ENCODE results near the gene MPRIP. TPM values are rescaled to one million over a fixed set of nuclear protein-coding genes. Genes with fewer than 3 reads are reported as not detected.

Gene MPRIP
- total and polyA plus RNA-seq, 2 of the 13 experiments (the other 11 are each of a cell fraction or from before 2014, with no cell fraction given): 50.2 to 52.4 TPM

GRCh38 chr17:17226451-17227265 lies 184.4 kb downstream of the MPRIP start:
- Histone ChIP-seq H3K4me2 (ENCODE audit: low read depth, low read length) (no peak overlapping the region), H3K9ac (ENCODE audit: insufficient read depth, low read depth, low read length) (no peak overlapping the region), H4K20me1 (ENCODE audit: insufficient read depth, low read length) (no peaks in the 10 kb centered on the region), H3K27ac (ENCODE audit: extremely low read length, insufficient read depth, low read length) (no peak overlapping the region), H3K27me3 (ENCODE audit: control insufficient read depth in 1 of 2, insufficient read depth in 2 of 2, low read length in 2 of 2) (no peaks in the 10 kb centered on the region), H3K9me3 (ENCODE audit: low read length) (no peaks in the 10 kb centered on the region), H3K4me1 (ENCODE audit: insufficient read depth, low read length) (peaks cover 1% of the 10 kb centered on the region), H3K4me3 (replicated peaks in 1 of 3; ENCODE audit: insufficient read depth in 1 of 3, low read depth in 2 of 3, low read length in 3 of 3) (no peak overlapping the region), H3K79me2 (ENCODE audit: insufficient read depth, low read length) (no peaks in the 10 kb centered on the region), H2AFZ (ENCODE audit: low read length) (no peak overlapping the region), H3K36me3 (replicated peaks in 1 of 2; ENCODE audit: control insufficient read depth in 1 of 2, insufficient read depth in 2 of 2, low read length in 2 of 2) (peaks cover 54 to 91% of the 10 kb centered on the region in 2 experiments)
- CTCF ChIA-PET (ENCODE audit: low intra/inter-chr PET ratio, low total read pairs): no interaction called here
- WGBS (ENCODE audit: low lambda C conversion rate): 97% methylated on average over 7 of the region's 16 CpGs
- intact Hi-C loops (cut with micrococcal nuclease; ENCODE audit: unreplicated experiment): no loop called here
- DNase-seq (ENCODE audit: low spot score) (no peak), FAIRE-seq (no peak), ATAC-seq (no peak)
- in situ Hi-C loops (cut with HindIII; ENCODE audit: extremely low pct_ligation_motif_present, low pct_unique_long_range_greater_than_20kb): no loop called here
- POLR2A ChIA-PET: interaction anchor here (1.1 to 1.2 kb wide), 2 partner anchors 9 to 18 kb away, joined by 3 to 4 read pairs; no protein-coding TSS in a partner anchor
- no TSS peak for BruUV-seq (replicated peaks)
- TF ChIP-seq AGO2 (optimal IDR thresholded peaks at IDR 0.05; ENCODE audit: low read depth, low read length): peak; percentile 49
- no peak for TF ChIP-seq SALL1 (CRISPR knock-in tag; IDR thresholded peaks at IDR 0.05)
- TF ChIP-seq, protein P1, sequence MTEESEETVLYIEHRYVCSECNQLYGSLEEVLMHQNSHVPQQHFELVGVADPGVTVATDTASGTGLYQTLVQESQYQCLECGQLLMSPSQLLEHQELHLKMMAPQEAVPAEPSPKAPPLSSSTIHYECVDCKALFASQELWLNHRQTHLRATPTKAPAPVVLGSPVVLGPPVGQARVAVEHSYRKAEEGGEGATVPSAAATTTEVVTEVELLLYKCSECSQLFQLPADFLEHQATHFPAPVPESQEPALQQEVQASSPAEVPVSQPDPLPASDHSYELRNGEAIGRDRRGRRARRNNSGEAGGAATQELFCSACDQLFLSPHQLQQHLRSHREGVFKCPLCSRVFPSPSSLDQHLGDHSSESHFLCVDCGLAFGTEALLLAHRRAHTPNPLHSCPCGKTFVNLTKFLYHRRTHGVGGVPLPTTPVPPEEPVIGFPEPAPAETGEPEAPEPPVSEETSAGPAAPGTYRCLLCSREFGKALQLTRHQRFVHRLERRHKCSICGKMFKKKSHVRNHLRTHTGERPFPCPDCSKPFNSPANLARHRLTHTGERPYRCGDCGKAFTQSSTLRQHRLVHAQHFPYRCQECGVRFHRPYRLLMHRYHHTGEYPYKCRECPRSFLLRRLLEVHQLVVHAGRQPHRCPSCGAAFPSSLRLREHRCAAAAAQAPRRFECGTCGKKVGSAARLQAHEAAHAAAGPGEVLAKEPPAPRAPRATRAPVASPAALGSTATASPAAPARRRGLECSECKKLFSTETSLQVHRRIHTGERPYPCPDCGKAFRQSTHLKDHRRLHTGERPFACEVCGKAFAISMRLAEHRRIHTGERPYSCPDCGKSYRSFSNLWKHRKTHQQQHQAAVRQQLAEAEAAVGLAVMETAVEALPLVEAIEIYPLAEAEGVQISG (CRISPR knock-in tag; IDR thresholded peaks at IDR 0.05): no peak
- no peak for TF ChIP-seq ZBTB7A (CRISPR knock-in tag; IDR thresholded peaks at IDR 0.05)
- no peak for TF ChIP-seq ZNF446 (CRISPR knock-in tag; IDR thresholded peaks at IDR 0.05)
- no peak for TF ChIP-seq ZNF609 (CRISPR knock-in tag; IDR thresholded peaks at IDR 0.05; ENCODE audit: borderline replicate concordance)
- TF ChIP-seq, protein P2, sequence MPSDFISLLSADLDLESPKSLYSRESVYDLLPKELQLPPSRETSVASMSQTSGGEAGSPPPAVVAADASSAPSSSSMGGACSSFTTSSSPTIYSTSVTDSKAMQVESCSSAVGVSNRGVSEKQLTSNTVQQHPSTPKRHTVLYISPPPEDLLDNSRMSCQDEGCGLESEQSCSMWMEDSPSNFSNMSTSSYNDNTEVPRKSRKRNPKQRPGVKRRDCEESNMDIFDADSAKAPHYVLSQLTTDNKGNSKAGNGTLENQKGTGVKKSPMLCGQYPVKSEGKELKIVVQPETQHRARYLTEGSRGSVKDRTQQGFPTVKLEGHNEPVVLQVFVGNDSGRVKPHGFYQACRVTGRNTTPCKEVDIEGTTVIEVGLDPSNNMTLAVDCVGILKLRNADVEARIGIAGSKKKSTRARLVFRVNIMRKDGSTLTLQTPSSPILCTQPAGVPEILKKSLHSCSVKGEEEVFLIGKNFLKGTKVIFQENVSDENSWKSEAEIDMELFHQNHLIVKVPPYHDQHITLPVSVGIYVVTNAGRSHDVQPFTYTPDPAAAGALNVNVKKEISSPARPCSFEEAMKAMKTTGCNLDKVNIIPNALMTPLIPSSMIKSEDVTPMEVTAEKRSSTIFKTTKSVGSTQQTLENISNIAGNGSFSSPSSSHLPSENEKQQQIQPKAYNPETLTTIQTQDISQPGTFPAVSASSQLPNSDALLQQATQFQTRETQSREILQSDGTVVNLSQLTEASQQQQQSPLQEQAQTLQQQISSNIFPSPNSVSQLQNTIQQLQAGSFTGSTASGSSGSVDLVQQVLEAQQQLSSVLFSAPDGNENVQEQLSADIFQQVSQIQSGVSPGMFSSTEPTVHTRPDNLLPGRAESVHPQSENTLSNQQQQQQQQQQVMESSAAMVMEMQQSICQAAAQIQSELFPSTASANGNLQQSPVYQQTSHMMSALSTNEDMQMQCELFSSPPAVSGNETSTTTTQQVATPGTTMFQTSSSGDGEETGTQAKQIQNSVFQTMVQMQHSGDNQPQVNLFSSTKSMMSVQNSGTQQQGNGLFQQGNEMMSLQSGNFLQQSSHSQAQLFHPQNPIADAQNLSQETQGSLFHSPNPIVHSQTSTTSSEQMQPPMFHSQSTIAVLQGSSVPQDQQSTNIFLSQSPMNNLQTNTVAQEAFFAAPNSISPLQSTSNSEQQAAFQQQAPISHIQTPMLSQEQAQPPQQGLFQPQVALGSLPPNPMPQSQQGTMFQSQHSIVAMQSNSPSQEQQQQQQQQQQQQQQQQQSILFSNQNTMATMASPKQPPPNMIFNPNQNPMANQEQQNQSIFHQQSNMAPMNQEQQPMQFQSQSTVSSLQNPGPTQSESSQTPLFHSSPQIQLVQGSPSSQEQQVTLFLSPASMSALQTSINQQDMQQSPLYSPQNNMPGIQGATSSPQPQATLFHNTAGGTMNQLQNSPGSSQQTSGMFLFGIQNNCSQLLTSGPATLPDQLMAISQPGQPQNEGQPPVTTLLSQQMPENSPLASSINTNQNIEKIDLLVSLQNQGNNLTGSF (CRISPR knock-in tag; IDR thresholded peaks at IDR 0.05): no peak
- TF ChIP-seq ZNF335 (CRISPR knock-in tag; IDR thresholded peaks at IDR 0.05): no peak
- TF ChIP-seq ZC3H13 (CRISPR knock-in tag; IDR thresholded peaks at IDR 0.05): no peak
- no peak for TF ChIP-seq ZNF850 (CRISPR knock-in tag; conservative IDR thresholded peaks at IDR 0.05)
